GM19468 (cell line): Measurements from ENCODE around the gene BEST4.
"Not testable (repeated sequence)": the region's sequence is repeated elsewhere in the genome, so short reads cannot be mapped to it uniquely, and the experiment has no call there.

ENCODE experiments used
- ATAC-seq: cut with Tn5 transposase; IDR thresholded peaks from one replicate; pipeline ENCODE4 v1.9.1; 2021; ENCODE audit warnings: mild to moderate bottlenecking, moderate library complexity, moderate number of reproducible peaks; ENCODE audit not compliant: unreplicated experiment; ENCODE audit errors: extremely low read depth

BEST4 gene

GRCh38 chr1:44783697-44784093 is 4.3 kb downstream of the BEST4 start:
- no peak for ATAC-seq

- ATAC-seq, result no peak
Measured at GRCh38 chr1:44780583-44781121, 7.3 kb downstream of the BEST4 start.

- no peak for ATAC-seq
Measured at GRCh38 chr1:44778705-44779576, 9.0 kb downstream of the BEST4 start.

GRCh38 chr1:44777969-44778635 is 9.9 kb downstream of the BEST4 start:
- no peak for ATAC-seq

GRCh38 chr1:44777547-44777946 is 10.4 kb downstream of the BEST4 start:
- no peak for ATAC-seq

- no peak for ATAC-seq
Measured at GRCh38 chr1:44776730-44777068, 11.3 kb downstream of the BEST4 start.

GRCh38 chr1:44775930-44776729 is 11.8 kb downstream of the BEST4 start:
- no peak for ATAC-seq

GRCh38 chr1:44775078-44775929 is 12.7 kb downstream of the BEST4 start, which contains the start of gene RPS8:
TSS of gene RPS8 (plus strand) at chr1:44775540. CDS start at chr1:44775597, 57 bp downstream.
- ATAC-seq, result peak; percentile 66

- ATAC-seq, result not testable (repeated sequence)
Measured at GRCh38 chr1:44766421-44766820, 21.5 kb downstream of the BEST4 start.

GRCh38 chr1:44760876-44761275 is 27.1 kb downstream of the BEST4 start:
- no peak for ATAC-seq

GRCh38 chr1:44759077-44759476 is 28.9 kb downstream of the BEST4 start:
- ATAC-seq, result no peak

GRCh38 chr1:44757420-44757819 is 30.6 kb downstream of the BEST4 start:
- no peak for ATAC-seq

GRCh38 chr1:44747878-44748277 is 40.1 kb downstream of the BEST4 start:
- ATAC-seq, result no peak

- no peak for ATAC-seq
Measured at GRCh38 chr1:44743211-44743610, 44.8 kb downstream of the BEST4 start.

- ATAC-seq, result no peak
Measured at GRCh38 chr1:44740179-44740617, 47.8 kb downstream of the BEST4 start.

GRCh38 chr1:44739307-44740178 is 48.4 kb downstream of the BEST4 start, which contains the start of gene KIF2C:
TSS of gene KIF2C (plus strand) at chr1:44739837. CDS start at chr1:44739933, 96 bp downstream.
- peak; percentile 93 for ATAC-seq

GRCh38 chr1:44738953-44739306 is 49.0 kb downstream of the BEST4 start:
- ATAC-seq, result not testable (repeated sequence)

- ATAC-seq, result no peak
Measured at GRCh38 chr1:44735992-44736391, 52.0 kb downstream of the BEST4 start.
